PC-9 (cell line): ENCODE results near the gene PMPCB.

ENCODE experiments used
- CTCF ChIP-seq: fragments of 200-600 bp; sonication (generic); conservative IDR thresholded peaks from 2 replicates; pipeline ENCODE4 v1.6.1; 2017; ENCODE audit warnings: mixed run types, antibody characterized with exemption, mild to moderate bottlenecking, moderate library complexity
- EZH2 ChIP-seq: fragments of 200-600 bp; sonication (generic); IDR thresholded peaks from 2 replicates; pipeline ENCODE4 v1.8.0; 2017; ENCODE audit warnings: antibody characterized with exemption, low read depth

DNA sequence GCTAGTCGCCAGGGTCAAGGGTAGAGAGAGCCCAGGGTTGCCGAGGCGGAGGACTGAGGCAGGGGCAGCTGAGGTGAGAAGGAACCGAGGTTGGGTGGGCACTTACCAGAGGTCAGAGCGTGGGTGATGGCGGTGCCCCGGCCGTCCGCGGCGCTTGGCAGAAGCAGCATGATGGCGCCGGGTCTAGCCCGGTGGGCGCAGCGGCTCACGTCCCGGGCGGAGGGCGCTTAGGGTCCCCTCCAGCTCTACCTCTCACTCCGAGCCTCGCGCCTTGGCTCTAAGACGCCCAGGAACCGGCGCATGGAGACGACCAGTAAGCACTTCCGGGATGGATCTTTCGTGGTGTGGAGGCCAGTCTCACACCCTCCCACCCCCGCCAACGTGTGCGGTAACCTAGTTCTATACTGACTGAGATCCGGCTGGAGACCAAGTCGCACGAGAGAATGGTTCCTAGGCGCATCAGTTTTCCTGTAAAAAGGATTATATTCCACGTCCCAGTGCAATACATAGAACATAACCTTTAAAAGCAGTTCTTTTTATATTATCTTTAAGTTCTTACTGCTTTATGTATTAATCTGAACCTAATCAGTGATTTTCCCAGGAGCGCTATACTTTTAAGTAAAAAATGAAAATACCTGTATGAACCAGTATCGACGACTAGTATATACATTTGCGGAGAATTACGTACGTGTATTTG, 47.4 kb downstream of the PMPCB start, which contains the start of gene DNAJC2:
- TF ChIP-seq CTCF, result no peak
- no peak for TF ChIP-seq EZH2
